IMR-90 (cell line): ENCODE measurements around the gene SETX. TPM values are rescaled to one million over a fixed set of nuclear protein-coding genes. Genes with fewer than 3 reads are reported as not detected.

Experiments used
- ATAC-seq: fragments of 200-7000 bp; cut with Tn5 transposase; 2 replicates; pipeline ENCODE4 v1.9.1; 2020; ENCODE audit warnings: low read depth, mild to moderate bottlenecking, moderate library complexity
- BruUV-seq: library from RNA; stranded (reverse); fragments of 400-500 nt; replicated peaks from 2 replicates; lab custom pipeline; 2021; lab: Mats Ljungman, UMichigan
- CTCF ChIA-PET: fragments of 300-600 bp; formaldehyde crosslinking; extraction: SDS; loops from one replicate; lab custom pipeline; 2021; ENCODE audit warnings: antibody characterized with exemption; lab: Yijun Ruan, JAX
- POLR2A ChIA-PET: fragments of 300-600 bp; sonication (Branson Sonifier 250); formaldehyde crosslinking; loops from one replicate; lab custom pipeline; 2022; ENCODE audit warnings: antibody characterized with exemption; ENCODE audit not compliant: unreplicated experiment; lab: Charles Lee
- DNase-seq: peaks from one replicate; pipeline ENCODE4 v3.0.0; 2013
- H2AFZ ChIP-seq: replicated peaks from 2 replicates; pipeline ENCODE3; 2013; ENCODE audit warnings: low read length, mild to moderate bottlenecking; ENCODE audit not compliant: poor library complexity
- H2AK5ac ChIP-seq: 2 replicates; pipeline ENCODE4 v1.6.1; 2013; ENCODE audit warnings: low read depth, low read length, inconsistent platforms
- H2AK9ac ChIP-seq: replicated peaks from 2 replicates; pipeline ENCODE3; 2013; ENCODE audit warnings: mild to moderate bottlenecking, low read depth, low read length, moderate library complexity; ENCODE audit not compliant: poor library complexity
- H2BK120ac ChIP-seq: 2 replicates; pipeline ENCODE4 v1.6.1; 2013; ENCODE audit warnings: low read depth, low read length, inconsistent platforms
- H2BK15ac ChIP-seq: 3 replicates; pipeline ENCODE4 v1.6.1; 2013; ENCODE audit warnings: low read depth, low read length, inconsistent platforms
- H2BK20ac ChIP-seq: 2 replicates; pipeline ENCODE4 v1.6.1; 2013; ENCODE audit warnings: low read depth, mild to moderate bottlenecking, inconsistent platforms, low read length, moderate library complexity
- H2BK5ac ChIP-seq: 2 replicates; pipeline ENCODE4 v1.6.1; 2013; ENCODE audit warnings: mild to moderate bottlenecking, low read depth, low read length, inconsistent platforms; ENCODE audit not compliant: poor library complexity, severe bottlenecking
- H3K14ac ChIP-seq: replicated peaks from 2 replicates; pipeline ENCODE4 v1.6.1; 2013; ENCODE audit warnings: low read depth, low read length, inconsistent platforms
- H3K18ac ChIP-seq: 2 replicates; pipeline ENCODE4 v1.6.1; 2013; ENCODE audit warnings: low read depth, low read length, control low read depth
- H3K23ac ChIP-seq: 2 replicates; pipeline ENCODE4 v1.6.1; 2013; ENCODE audit warnings: low read depth, low read length, inconsistent platforms
- H3K27ac ChIP-seq: 2 replicates; pipeline ENCODE4 v1.5.1; 2013; ENCODE audit warnings: mild to moderate bottlenecking, control low read depth, low read length; ENCODE audit not compliant: insufficient read depth
- H3K27me3 ChIP-seq: 2 replicates; pipeline ENCODE4 v1.6.1; 2013; ENCODE audit warnings: low read length; ENCODE audit not compliant: control insufficient read depth, insufficient read depth
- H3K36me3 ChIP-seq: 2 replicates; pipeline ENCODE4 v1.6.1; 2013; ENCODE audit warnings: low read length, mixed read lengths; ENCODE audit not compliant: control insufficient read depth, insufficient read depth
- H3K4ac ChIP-seq: 2 replicates; pipeline ENCODE4 v1.6.1; 2013; ENCODE audit warnings: low read depth, low read length, inconsistent platforms
- H3K4me1 ChIP-seq: 2 replicates; pipeline ENCODE4 v1.6.1; 2013; ENCODE audit warnings: low read length, mixed read lengths; ENCODE audit not compliant: control insufficient read depth, insufficient read depth
- H3K4me2 ChIP-seq: 2 replicates; pipeline ENCODE4 v1.6.1; 2013; ENCODE audit warnings: low read depth, mild to moderate bottlenecking, control low read depth, low read length, moderate library complexity
- H3K4me3 ChIP-seq: 2 replicates; pipeline ENCODE4 v1.5.1; 2013; ENCODE audit warnings: low read depth, mild to moderate bottlenecking, control low read depth, low read length, moderate library complexity; ENCODE audit not compliant: insufficient read depth
- H3K56ac ChIP-seq: 2 replicates; pipeline ENCODE4 v1.6.1; 2013; ENCODE audit warnings: low read length, inconsistent platforms; ENCODE audit not compliant: insufficient read depth; ENCODE audit errors: extremely low read depth
- H3K79me1 ChIP-seq, 2 experiments: 2 replicates each; pipeline ENCODE4 v1.6.1; 2013; ENCODE audit warnings: low read length in 2 of 2, inconsistent platforms in 1 of 2, low read depth in 1 of 2
- H3K9ac ChIP-seq: 2 replicates; pipeline ENCODE4 v1.6.1; 2013; ENCODE audit warnings: low read depth, low read length, control low read depth
- H3K9me1 ChIP-seq: 2 replicates; pipeline ENCODE4 v1.6.1; 2013; ENCODE audit warnings: low read length, inconsistent platforms; ENCODE audit not compliant: insufficient read depth
- H3K9me3 ChIP-seq: 2 replicates; pipeline ENCODE4 v1.6.1; 2013; ENCODE audit warnings: low read length; ENCODE audit not compliant: control insufficient read depth, insufficient read depth
- H4K20me1 ChIP-seq: 2 replicates; pipeline ENCODE4 v1.6.1; 2013; ENCODE audit warnings: low read length, inconsistent platforms; ENCODE audit not compliant: insufficient read depth
- H4K5ac ChIP-seq: 2 replicates; pipeline ENCODE4 v1.6.1; 2013; ENCODE audit warnings: mild to moderate bottlenecking, low read depth, low read length, control low read depth
- H4K8ac ChIP-seq, 2 experiments: 2 replicates each; pipeline ENCODE4 v1.6.1; 2013; ENCODE audit warnings: low read depth in 2 of 2, low read length in 2 of 2, control low read depth in 1 of 2, inconsistent platforms in 1 of 2
- H4K91ac ChIP-seq: 2 replicates; pipeline ENCODE4 v1.6.1; 2013; ENCODE audit warnings: low read depth, low read length, inconsistent platforms; ENCODE audit not compliant: insufficient read depth
- BHLHE40 ChIP-seq: fragments of 150-350 bp; IDR thresholded peaks from 2 replicates; pipeline ENCODE4 v1.6.1; 2016; ENCODE audit warnings: mild to moderate bottlenecking, low read depth, low read length
- CEBPB ChIP-seq: IDR thresholded peaks from 2 replicates; pipeline ENCODE4 v1.6.1; 2012; ENCODE audit warnings: low read depth, low read length, improper control_type of control experiment
- CHD1 ChIP-seq: IDR thresholded peaks from 2 replicates; pipeline ENCODE4 v1.6.1; 2012; ENCODE audit warnings: low read depth, low read length, improper control_type of control experiment
- CTCF ChIP-seq: conservative IDR thresholded peaks from 2 replicates; pipeline ENCODE4 v1.5.1; 2012; ENCODE audit warnings: mild to moderate bottlenecking, low read depth, low read length, improper control_type of control experiment
- ELK1 ChIP-seq: fragments of 150-350 bp; IDR thresholded peaks from 2 replicates; pipeline ENCODE4 v1.6.1; 2016; ENCODE audit warnings: low read depth, mild to moderate bottlenecking, low read length, moderate library complexity, borderline replicate concordance
- FOS ChIP-seq: fragments of 150-350 bp; IDR thresholded peaks from 2 replicates; pipeline ENCODE4 v1.6.1; 2016; ENCODE audit warnings: low read depth, low read length
- MAFK ChIP-seq: IDR thresholded peaks from 2 replicates; pipeline ENCODE4 v1.6.1; 2012; ENCODE audit warnings: low read depth, low read length, improper control_type of control experiment
- MXI1 ChIP-seq: IDR thresholded peaks from 2 replicates; pipeline ENCODE4 v1.6.1; 2012; ENCODE audit warnings: low read depth, mild to moderate bottlenecking, low read length, moderate library complexity, borderline replicate concordance
- POLR2A ChIP-seq: IDR thresholded peaks from 2 replicates; pipeline ENCODE4 v1.6.1; 2012; ENCODE audit warnings: mild to moderate bottlenecking, low read depth, low read length
- RCOR1 ChIP-seq: IDR thresholded peaks from 2 replicates; pipeline ENCODE4 v1.6.1; 2012; ENCODE audit warnings: mild to moderate bottlenecking, low read length, improper control_type of control experiment; ENCODE audit not compliant: insufficient replicate concordance
- RFX5 ChIP-seq: IDR thresholded peaks from 2 replicates; pipeline ENCODE4 v1.8.0; 2012; ENCODE audit warnings: low read depth, mild to moderate bottlenecking, low read length, moderate library complexity
- SMC3 ChIP-seq: fragments of 150-350 bp; IDR thresholded peaks from 2 replicates; pipeline ENCODE4 v1.6.1; 2016; ENCODE audit warnings: low read depth, mild to moderate bottlenecking, antibody characterized with exemption, low read length, moderate library complexity
- USF2 ChIP-seq: fragments of 150-350 bp; IDR thresholded peaks from 2 replicates; pipeline ENCODE4 v1.6.1; 2017; ENCODE audit warnings: mild to moderate bottlenecking, antibody characterized with exemption, low read length, low read depth
- WGBS, 2 experiments: methylation state at CpG; one replicate each; pipeline versions ENCODE4 v1.1.5 to v1.1.7; 2013; ENCODE audit warnings: missing lambda C conversion rate in 2 of 2; ENCODE audit not compliant: insufficient read length in 1 of 2; ENCODE audit errors: extremely low coverage in 2 of 2; 5-methylcytosine and 5-hydroxymethylcytosine counted together
- dilution Hi-C: fragments of 300-500 bp; cut with HindIII; formaldehyde crosslinking; loops from one replicate; pipeline ENCODE4 v1.14.3; 2018; ENCODE audit warnings: low sequenced_read_pairs; ENCODE audit not compliant: unreplicated experiment
- in situ Hi-C: fragments of 300-500 bp; cut with MboI; formaldehyde crosslinking; loops from 3 replicates; pipeline ENCODE4 v1.14.3; 2019; ENCODE audit warnings: low sequenced_read_pairs, inconsistent platforms, mixed read lengths
- intact Hi-C: fragments of 100-400 bp; cut with micrococcal nuclease; formaldehyde crosslinking; loops from 2 replicates; pipeline ENCODE4 v1.10.0; 2022
- polyA plus RNA-seq, 3 experiments: library from polyadenylated mRNA; depleted of rRNA; stranded (reverse); fragments of >200 nt; gene quantifications; 2 replicates each; pipeline ENCODE4 v1.2.3, GENCODE V29; 2012; ENCODE audit warnings: low replicate concordance in 1 of 3
- total RNA-seq: library from RNA; depleted of rRNA; stranded (reverse); fragments of >200 nt; gene quantifications from 2 replicates; pipeline ENCODE4 v1.2.3, GENCODE V29; 2012

Gene SETX
- total and polyA plus RNA-seq, 2 of the 4 experiments (the other 2 are of a cell fraction) = 13.1 to 55.0 TPM

- Histone ChIP-seq H2BK120ac (no peak overlapping the region), H3K9me3 (no peaks in the 10 kb centered on the region), H3K36me3 (peaks cover 43% of the 10 kb centered on the region), H3K4me1 (peaks cover 11% of the 10 kb centered on the region), H3K27me3 (no peaks in the 10 kb centered on the region), H3K9ac (no peak overlapping the region), H4K8ac (no peak overlapping the region), H3K79me1 (peaks cover 23 to 28% of the 10 kb centered on the region in 2 experiments), H3K18ac (no peak overlapping the region), H3K4me2 (no peak overlapping the region), H3K14ac (no peak overlapping the region), H2AK5ac (no peak overlapping the region), H3K4ac (0 out of 2 replicates have a peak overlapping the region, but pooled peaks have one; percentile 6), H4K5ac (peak overlapping the region; percentile 36; the same call in 1 of the 2 replicates), H2BK15ac (no peak overlapping the region), H3K9me1 (peaks cover 13% of the 10 kb centered on the region), H2BK5ac (no peak overlapping the region), H3K56ac (no peak overlapping the region), H2AK9ac (no peak overlapping the region), H2AFZ (no peak overlapping the region), H4K91ac (no peak overlapping the region), H3K23ac (no peak overlapping the region; the same call in 1 of the 2 replicates), H2BK20ac (no peak overlapping the region), H3K27ac (no peak overlapping the region), H4K20me1 (peaks cover 32% of the 10 kb centered on the region), H3K4me3 (no peak overlapping the region)
- in situ Hi-C loops = no loop called here
- ATAC-seq (no peak), DNase-seq (peak; percentile 34)
- dilution Hi-C loops = no loop called here
- CTCF ChIA-PET = no interaction called here
- no TSS peak for BruUV-seq
- TF ChIP-seq POLR2A (no peak), FOS (no peak), RFX5 (no peak), SMC3 (no peak), CEBPB (no peak), ELK1 (no peak), USF2 (no peak), CTCF (no peak), CHD1 (no peak), RCOR1 (no peak), BHLHE40 (no peak), MXI1 (no peak), MAFK (no peak)
- POLR2A ChIA-PET = no interaction called here
- no CpG with 5 or more reads among the region's 4 CpGs for WGBS, 2 experiments
- intact Hi-C loops = no loop called here
Measured at GRCh38 chr9:132283165-132283564, 71.6 kb downstream of the SETX start.
